Erythroblast (primary cell): Measurements from ENCODE around the gene RBM28.

Source experiments
- GATA1 ChIP-seq: IDR thresholded peaks from 2 replicates; pipeline ENCODE4 v1.6.1; 2011; ENCODE audit warnings: low read depth, mild to moderate bottlenecking, control low read depth, low read length, moderate library complexity
- POLR2A ChIP-seq: IDR thresholded peaks from 2 replicates; pipeline ENCODE4 v1.6.1; 2011; ENCODE audit warnings: mild to moderate bottlenecking, low read length

DNA sequence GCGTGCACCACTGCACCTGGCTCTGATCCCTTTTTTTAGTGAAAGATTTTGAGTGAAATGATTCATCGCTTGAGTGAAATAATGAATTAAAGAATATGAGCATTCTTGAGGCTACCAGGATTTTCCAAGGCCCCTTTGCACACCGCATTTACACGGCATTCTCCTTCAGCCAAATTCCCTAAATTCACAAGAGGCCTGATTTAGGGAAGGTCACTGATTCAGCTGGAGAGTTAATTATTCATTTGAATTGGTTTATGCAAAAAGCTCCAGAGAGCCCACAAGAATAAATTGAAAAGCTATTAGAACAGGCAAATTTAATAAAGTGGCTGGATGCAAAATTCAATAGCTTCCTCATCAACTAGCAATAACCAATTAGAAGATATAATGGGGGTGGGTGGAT is 56.2 kb downstream of the RBM28 start:
- TF ChIP-seq POLR2A (no peak), GATA1 (no peak)
